ENCODE measurements around the gene SYNGR3. TPM values are rescaled to one million over a fixed set of nuclear protein-coding genes. Genes with fewer than 3 reads are reported as not detected.

Gene SYNGR3
- total RNA-seq, 2 donors from 2014 or later = 0.49 to 1.5 TPM

- peaks cover 6 to 20% of the 10 kb centered on the region in 2 donors for H3K4me1 ChIP-seq (ENCODE audit: control insufficient read depth in 1 of 2, low read depth in 2 of 2)
- no peak for DNase-seq (ENCODE audit: low spot score)
- no peak overlapping the region for H3K4me3 ChIP-seq
- no peak for TF ChIP-seq CTCF (IDR thresholded peaks at IDR 0.05)
- no peaks in the 10 kb centered on the region for H3K27me3 ChIP-seq (replicated peaks; ENCODE audit: insufficient read depth)
- H3K27ac ChIP-seq = no peak overlapping the region
- H3K36me3 ChIP-seq = peaks cover 51% of the 10 kb centered on the region
- ATAC-seq (ENCODE audit: insufficient number of reproducible peaks, low FRiP score, low read depth) = no peak
- H3K9me3 ChIP-seq = no peaks in the 10 kb centered on the region
Measured at GRCh38 chr16:2001035-2001434, 11.3 kb downstream of the SYNGR3 start.

GRCh38 chr16:2001456-2002355 lies 11.9 kb downstream of the SYNGR3 start:
- Histone ChIP-seq H3K4me1 (ENCODE audit: control insufficient read depth in 1 of 2, low read depth in 2 of 2) (peaks cover 6 to 21% of the 10 kb centered on the region in 2 donors), H3K36me3 (peaks cover 51% of the 10 kb centered on the region), H3K27ac (no peak overlapping the region), H3K9me3 (no peaks in the 10 kb centered on the region), H3K27me3 (replicated peaks; ENCODE audit: insufficient read depth) (no peaks in the 10 kb centered on the region), H3K4me3 (no peak overlapping the region)
- DNase-seq (ENCODE audit: low spot score) = no peak
- no peak for TF ChIP-seq CTCF (IDR thresholded peaks at IDR 0.05)
- no peak for ATAC-seq (ENCODE audit: insufficient number of reproducible peaks, low FRiP score, low read depth)

- Histone ChIP-seq H3K4me3 (no peak overlapping the region), H3K36me3 (peaks cover 45% of the 10 kb centered on the region), H3K27me3 (replicated peaks; ENCODE audit: insufficient read depth) (no peaks in the 10 kb centered on the region), H3K9me3 (no peaks in the 10 kb centered on the region), H3K4me1 (ENCODE audit: control insufficient read depth in 1 of 2, low read depth in 2 of 2) (peaks cover 15 to 30% of the 10 kb centered on the region in 2 donors), H3K27ac (no peak overlapping the region)
- no peak for TF ChIP-seq CTCF (IDR thresholded peaks at IDR 0.05)
- DNase-seq (ENCODE audit: low spot score) (no peak), ATAC-seq (ENCODE audit: insufficient number of reproducible peaks, low FRiP score, low read depth) (no peak)
Measured at GRCh38 chr16:2002406-2003230, 12.8 kb downstream of the SYNGR3 start.

- no peak for TF ChIP-seq CTCF (IDR thresholded peaks at IDR 0.05)
- H3K9me3 ChIP-seq = no peaks in the 10 kb centered on the region
- no peaks in the 10 kb centered on the region for H3K27me3 ChIP-seq (replicated peaks; ENCODE audit: insufficient read depth)
- peaks cover 22 to 37% of the 10 kb centered on the region in 2 donors for H3K4me1 ChIP-seq (ENCODE audit: control insufficient read depth in 1 of 2, low read depth in 2 of 2)
- H3K36me3 ChIP-seq = peaks cover 40% of the 10 kb centered on the region
- DNase-seq (ENCODE audit: low spot score) (no peak), ATAC-seq (ENCODE audit: insufficient number of reproducible peaks, low FRiP score, low read depth) (no peak)
- H3K4me3 ChIP-seq = no peak overlapping the region
- H3K27ac ChIP-seq = no peak overlapping the region
Measured at GRCh38 chr16:2003231-2003826, 13.6 kb downstream of the SYNGR3 start.
